Adrenal gland (tissue), 12 donors: ENCODE data around the gene FARS2. TPM values are rescaled to one million over a fixed set of nuclear protein-coding genes. Genes with fewer than 3 reads are reported as not detected.

Source experiments
- DNase-seq, 7 donors: peaks; one replicate each; pipeline ENCODE4 v3.0.0-alpha.2; 2019 to 2020
- H3K27ac ChIP-seq, 5 donors: fragments of 200-600 bp; sonication (generic) in 4 of 5; 1 replicate in 3 of 5; 2 replicates in 2 of 5; pipeline versions ENCODE4 v1.5.1 to v1.8.0; 2016 to 2020; ENCODE audit warnings: mild to moderate bottlenecking in 1 of 5
- H3K27me3 ChIP-seq: fragments of 200-600 bp; 2 replicates; pipeline ENCODE4 v1.8.0; 2021
- H3K36me3 ChIP-seq, 2 donors: fragments of 200-600 bp; replicated peaks in 1 of 2; 1 replicate in 1 of 2; 2 replicates in 1 of 2; pipeline versions ENCODE4 v1.5.1 to v1.8.0; 2018 to 2022
- H3K4me1 ChIP-seq, 2 donors: fragments of 200-600 bp; replicated peaks in 1 of 2; 1 replicate in 1 of 2; 2 replicates in 1 of 2; pipeline versions ENCODE4 v1.5.1 to v1.8.0; 2018 to 2021
- H3K4me3 ChIP-seq, 4 donors: fragments of 200-600 bp; sonication (generic) in 3 of 4; one replicate each; pipeline ENCODE4 v1.5.1; 2016 to 2018
- H3K9me3 ChIP-seq, 3 donors: fragments of 200-600 bp; sonication (generic) in 1 of 3; replicated peaks in 1 of 3; 1 replicate in 2 of 3; 2 replicates in 1 of 3; pipeline versions ENCODE4 v1.5.1 to v1.8.0; 2016 to 2021
- CTCF ChIP-seq, 6 experiments: fragments of 450-650 bp in 4 of 6; fragments of 200-600 bp in 2 of 6; sonication (generic) in 1 of 6; IDR thresholded peaks; 1 replicate in 5 of 6; 2 replicates in 1 of 6; pipeline versions ENCODE4 v1.5.1 to v1.8.0; 2016 to 2021; ENCODE audit warnings: antibody characterized with exemption in 6 of 6, mild to moderate bottlenecking in 2 of 6, moderate library complexity in 1 of 6
- POLR2A ChIP-seq, 2 donors: fragments of 450-650 bp; IDR thresholded peaks; one replicate each; pipeline ENCODE4 v1.6.1; 2017; ENCODE audit warnings: antibody characterized with exemption in 2 of 2, mild to moderate bottlenecking in 2 of 2, moderate library complexity in 1 of 2
- WGBS, 4 donors: extraction: QIAGEN DNeasy Blood & Tissue Kit in 2 of 4; methylation state at CpG; one replicate each; pipeline versions ENCODE4 v1.1.5 to v1.1.7; 2013 to 2017; 5-methylcytosine and 5-hydroxymethylcytosine counted together
- intact Hi-C, 2 donors: fragments of 100-400 bp; cut with DNase I; formaldehyde crosslinking; loops; one replicate each; pipeline versions ENCODE4 v1.14.1 to v1.15.0; 2022 to 2023
- polyA plus RNA-seq, 3 donors: library from polyadenylated mRNA; stranded (reverse); fragments of 200-250 nt in 2 of 3; fragments of 350-450 nt in 1 of 3; fragmentation: Illumina TruSeq in 1 of 3; extraction: RNeasy Lipid Tissue Mini Kit (QIAGEN cat#74804) in 1 of 3; gene quantifications; one replicate each; pipeline ENCODE4 v1.2.3, GENCODE V29; 2013 to 2014
- total RNA-seq, 9 donors: library from RNA; depleted of rRNA in 4 of 9; stranded (reverse); fragments of >200 nt in 4 of 9; fragments of 120-200 nt in 1 of 9; fragmentation: NEBNext Ultra II Directional in 1 of 9; extraction: Animal tissue kit (Norgen Biotek cat#: 25700) in 1 of 9; gene quantifications; one replicate each; pipeline versions ENCODE4 v1.1.0 to v1.2.4, GENCODE V29; 2013 to 2023
- donor health status: healthy with polysubstance abuse.
- donor health status: Bipolar disorder and iron deficiency.
- donor health status: DM: yes; HTN: yes; CAD: no.
- donor health status: DM: no; HTN: no; CAD: no.
- donor health status: DM: no; HTN: no; CAD: no.
- donor health status: DM: yes; HTN: yes; CAD: no.

Gene FARS2
- total and polyA plus RNA-seq, 12 donors = 7.2 to 55.2 (median 19.8) TPM

- no peak for DNase-seq
- intact Hi-C loops = no loop called here
- H3K4me3 ChIP-seq = no peak overlapping the region
- H3K36me3 ChIP-seq = peaks cover 0 to 6% of the 10 kb centered on the region in 2 donors
- TF ChIP-seq CTCF (IDR thresholded peaks at IDR 0.05) (no peak), POLR2A (IDR thresholded peaks at IDR 0.05) (no peak)
- H3K27ac ChIP-seq = no peak overlapping the region
- no peaks in the 10 kb centered on the region for H3K9me3 ChIP-seq
- no peaks in the 10 kb centered on the region for H3K4me1 ChIP-seq
- no peaks in the 10 kb centered on the region for H3K27me3 ChIP-seq
- WGBS, 4 donors = 90 to 96% (median 91%) methylated on average over 1 of the region's 1 CpG
Observed at GRCh38 chr6:5238336-5238735, 23.0 kb upstream of the FARS2 start.

- no peak overlapping the region for H3K4me3 ChIP-seq
- intact Hi-C loops = no loop called here
- DNase-seq = no peak
- H3K9me3 ChIP-seq = no peaks in the 10 kb centered on the region
- no peaks in the 10 kb centered on the region for H3K27me3 ChIP-seq
- H3K4me1 ChIP-seq = peaks cover 10 to 11% of the 10 kb centered on the region in 2 donors
- peaks cover 0 to under 1% of the 10 kb centered on the region in 2 donors for H3K36me3 ChIP-seq
- no peak overlapping the region for H3K27ac ChIP-seq
- no peak for TF ChIP-seq POLR2A (IDR thresholded peaks at IDR 0.05)
- no peak for TF ChIP-seq CTCF (IDR thresholded peaks at IDR 0.05)
- WGBS, 4 donors = 94 to 98% (median 95%) methylated on average over 2 of the region's 2 CpGs
Observed at GRCh38 chr6:5241252-5241651, 20.1 kb upstream of the FARS2 start.

GRCh38 chr6:5243069-5243468, 18.2 kb upstream of the FARS2 start:
- intact Hi-C loops = no loop called here
- Histone ChIP-seq H3K9me3 (no peaks in the 10 kb centered on the region), H3K36me3 (no peaks in the 10 kb centered on the region), H3K27ac (no peak overlapping the region), H3K27me3 (no peaks in the 10 kb centered on the region), H3K4me1 (peaks cover 10 to 13% of the 10 kb centered on the region in 2 donors), H3K4me3 (no peak overlapping the region)
- TF ChIP-seq CTCF (IDR thresholded peaks at IDR 0.05) = no peak
- no peak for TF ChIP-seq POLR2A (IDR thresholded peaks at IDR 0.05)
- DNase-seq = no peak
- WGBS, 4 donors = 81 to 94% (median 88%) methylated on average over 12 of the region's 12 CpGs

GRCh38 chr6:5246141-5247097, 14.9 kb upstream of the FARS2 start:
- H3K4me3 ChIP-seq = no peak overlapping the region
- H3K27ac ChIP-seq = no peak overlapping the region
- H3K36me3 ChIP-seq = no peaks in the 10 kb centered on the region
- peaks cover 27 to 31% of the 10 kb centered on the region in 2 donors for H3K4me1 ChIP-seq
- no peaks in the 10 kb centered on the region for H3K27me3 ChIP-seq
- DNase-seq = no peak
- WGBS, 4 donors = 80 to 89% (median 83%) methylated on average over 13 of the region's 13 CpGs
- no peaks in the 10 kb centered on the region for H3K9me3 ChIP-seq
- TF ChIP-seq CTCF (IDR thresholded peaks at IDR 0.05) (no peak), POLR2A (IDR thresholded peaks at IDR 0.05) (no peak)
- intact Hi-C loops = no loop called here
